ENCODE measurements around the gene VPS41.

Gene VPS41

GRCh38 chr7:38938001-38938485, 29.1 kb upstream of the VPS41 start:
- H2AFZ ChIP-seq (ENCODE audit: low read length) = no peak overlapping the region
- TF ChIP-seq EZH2phosphoT487 (IDR thresholded peaks at IDR 0.05; ENCODE audit: low read length) (no peak), CTCF (IDR thresholded peaks at IDR 0.05; ENCODE audit: low read length) (no peak), EZH2 (optimal IDR thresholded peaks at IDR 0.05; ENCODE audit: low read depth, low read length) (no peak)
- H3K9ac ChIP-seq (ENCODE audit: low read length) = no peak overlapping the region
- no peaks in the 10 kb centered on the region for H3K9me2 ChIP-seq (replicated peaks; ENCODE audit: insufficient read depth, low read length)
- H3K4me2 ChIP-seq (ENCODE audit: low read depth, low read length) = no peak overlapping the region
- H3K4me3 ChIP-seq (ENCODE audit: low read length) = no peak overlapping the region
- H3K36me3 ChIP-seq (replicated peaks; ENCODE audit: insufficient read depth, low read length) = no peaks in the 10 kb centered on the region
- DNase-seq = no peak
- no peak overlapping the region for H3K27ac ChIP-seq (ENCODE audit: low read length)
- no peaks in the 10 kb centered on the region for H3K27me3 ChIP-seq (replicated peaks; ENCODE audit: insufficient read depth, low read length)
- no peaks in the 10 kb centered on the region for H3F3A ChIP-seq (ENCODE audit: insufficient read depth, low read length)
- no peaks in the 10 kb centered on the region for H3K79me2 ChIP-seq (ENCODE audit: low read length)
- H3K4me1 ChIP-seq (ENCODE audit: low read length) = no peaks in the 10 kb centered on the region
- H4K20me1 ChIP-seq (ENCODE audit: insufficient read depth, low read length) = no peaks in the 10 kb centered on the region
- H3K9me3 ChIP-seq (replicated peaks; ENCODE audit: insufficient read depth, low read length) = no peaks in the 10 kb centered on the region

- H4K20me1 ChIP-seq (ENCODE audit: insufficient read depth, low read length) = no peaks in the 10 kb centered on the region
- H3K27ac ChIP-seq (ENCODE audit: low read length) = no peak overlapping the region
- H3K9me2 ChIP-seq (replicated peaks; ENCODE audit: insufficient read depth, low read length) = no peaks in the 10 kb centered on the region
- no peak overlapping the region for H2AFZ ChIP-seq (ENCODE audit: low read length)
- TF ChIP-seq EZH2phosphoT487 (IDR thresholded peaks at IDR 0.05; ENCODE audit: low read length) = no peak
- no peak for TF ChIP-seq CTCF (IDR thresholded peaks at IDR 0.05; ENCODE audit: low read length)
- no peak for TF ChIP-seq EZH2 (optimal IDR thresholded peaks at IDR 0.05; ENCODE audit: low read depth, low read length)
- no peaks in the 10 kb centered on the region for H3F3A ChIP-seq (ENCODE audit: insufficient read depth, low read length)
- no peaks in the 10 kb centered on the region for H3K9me3 ChIP-seq (replicated peaks; ENCODE audit: insufficient read depth, low read length)
- H3K27me3 ChIP-seq (replicated peaks; ENCODE audit: insufficient read depth, low read length) = no peaks in the 10 kb centered on the region
- DNase-seq = no peak
- no peak overlapping the region for H3K4me2 ChIP-seq (ENCODE audit: low read depth, low read length)
- H3K79me2 ChIP-seq (ENCODE audit: low read length) = no peaks in the 10 kb centered on the region
- H3K9ac ChIP-seq (ENCODE audit: low read length) = no peak overlapping the region
- H3K4me1 ChIP-seq (ENCODE audit: low read length) = no peaks in the 10 kb centered on the region
- no peak overlapping the region for H3K4me3 ChIP-seq (ENCODE audit: low read length)
- H3K36me3 ChIP-seq (replicated peaks; ENCODE audit: insufficient read depth, low read length) = no peaks in the 10 kb centered on the region
These were observed 27.6 kb upstream of the VPS41 start for GRCh38 chr7:38936641-38937040.

- Histone ChIP-seq H3K79me2 (ENCODE audit: low read length) (no peaks in the 10 kb centered on the region), H3F3A (ENCODE audit: insufficient read depth, low read length) (no peaks in the 10 kb centered on the region), H3K9ac (ENCODE audit: low read length) (no peak overlapping the region), H3K9me3 (replicated peaks; ENCODE audit: insufficient read depth, low read length) (no peaks in the 10 kb centered on the region), H3K27me3 (replicated peaks; ENCODE audit: insufficient read depth, low read length) (no peaks in the 10 kb centered on the region), H4K20me1 (ENCODE audit: insufficient read depth, low read length) (no peaks in the 10 kb centered on the region), H3K4me3 (ENCODE audit: low read length) (no peak overlapping the region), H3K27ac (ENCODE audit: low read length) (no peak overlapping the region), H3K4me1 (ENCODE audit: low read length) (no peaks in the 10 kb centered on the region), H3K36me3 (replicated peaks; ENCODE audit: insufficient read depth, low read length) (no peaks in the 10 kb centered on the region), H2AFZ (ENCODE audit: low read length) (no peak overlapping the region), H3K9me2 (replicated peaks; ENCODE audit: insufficient read depth, low read length) (no peaks in the 10 kb centered on the region), H3K4me2 (ENCODE audit: low read depth, low read length) (no peak overlapping the region)
- TF ChIP-seq EZH2phosphoT487 (IDR thresholded peaks at IDR 0.05; ENCODE audit: low read length) (no peak), EZH2 (optimal IDR thresholded peaks at IDR 0.05; ENCODE audit: low read depth, low read length) (no peak), CTCF (IDR thresholded peaks at IDR 0.05; ENCODE audit: low read length) (no peak)
- no peak for DNase-seq
These were observed 25.5 kb upstream of the VPS41 start for GRCh38 chr7:38934536-38934935.

Measured in MM.1S (cell line).